Fibroblast of villous mesenchyme (primary cell): ENCODE data around the gene APEH. TPM values are rescaled to one million over a fixed set of nuclear protein-coding genes. Genes with fewer than 3 reads are reported as not detected.

ENCODE experiments used
- DNase-seq: peaks from one replicate; pipeline ENCODE4 v3.0.0-alpha.2; 2010; ENCODE audit warnings: low read depth
- H3K4me3 ChIP-seq: 2 replicates; pipeline ENCODE4 v1.5.1; 2011; ENCODE audit warnings: low read depth, mild to moderate bottlenecking, low read length
- CTCF ChIP-seq: IDR thresholded peaks from 2 replicates; pipeline ENCODE4 v1.5.1; 2012; ENCODE audit warnings: low read depth, mild to moderate bottlenecking, low read length; ENCODE audit not compliant: insufficient read depth
- total RNA-seq: library from RNA; depleted of rRNA; stranded (reverse); fragments of >200 nt; gene quantifications from 2 replicates; pipeline ENCODE4 v1.2.3, GENCODE V29; 2012

APEH gene
- total RNA-seq, 1 donor, result 109 TPM

- TF ChIP-seq CTCF, result no peak
- no peak overlapping the region for H3K4me3 ChIP-seq
- no peak for DNase-seq
Observed at GRCh38 chr3:49670940-49671290, 3.2 kb upstream of the APEH start.

- peak; percentile 59 for DNase-seq
- TF ChIP-seq CTCF, result peak; percentile 93
- no peak overlapping the region for H3K4me3 ChIP-seq
Observed at GRCh38 chr3:49671291-49672288, 2.6 kb upstream of the APEH start.

GRCh38 chr3:49673121-49673714, 933 bp upstream of the APEH start:
- no peak for TF ChIP-seq CTCF
- peak overlapping the region; percentile 82 for H3K4me3 ChIP-seq
- no peak for DNase-seq

GRCh38 chr3:49674497-49674983, 389 bp downstream of the APEH start:
- H3K4me3 ChIP-seq, result peak overlapping the region; percentile 82
- TF ChIP-seq CTCF, result no peak
- DNase-seq, result no peak

- H3K4me3 ChIP-seq, result no peak overlapping the region
- no peak for TF ChIP-seq CTCF
- no peak for DNase-seq
Observed at GRCh38 chr3:49675912-49676311, 1.8 kb downstream of the APEH start.

- no peak overlapping the region for H3K4me3 ChIP-seq
- DNase-seq, result no peak
- TF ChIP-seq CTCF, result no peak
Observed at GRCh38 chr3:49680493-49681231, 6.5 kb downstream of the APEH start.
